CMK (cell line): ENCODE results near the gene SFMBT1.

Source experiments
- DNase-seq: peaks from one replicate; pipeline ENCODE4 v3.0.0-alpha.2; 2010; ENCODE audit warnings: low read depth

SFMBT1 gene

GRCh38 chr3:52998771-52999513 lies 46.9 kb downstream of the SFMBT1 start:
- DNase-seq, result no peak

GRCh38 chr3:52990637-52991036 lies 55.2 kb downstream of the SFMBT1 start:
- DNase-seq, result no peak

- no peak for DNase-seq
These were observed 58.9 kb downstream of the SFMBT1 start for GRCh38 chr3:52986938-52987337.

- DNase-seq, result no peak
These were observed 59.8 kb downstream of the SFMBT1 start for GRCh38 chr3:52986049-52986448.

GRCh38 chr3:52983828-52984227 lies 62.0 kb downstream of the SFMBT1 start:
- no peak for DNase-seq

GRCh38 chr3:52983336-52983807 lies 62.5 kb downstream of the SFMBT1 start:
- DNase-seq, result no peak

- DNase-seq, result no peak
These were observed 63.0 kb downstream of the SFMBT1 start for GRCh38 chr3:52982839-52983238.

- DNase-seq, result no peak
These were observed 66.5 kb downstream of the SFMBT1 start for GRCh38 chr3:52979190-52979983.

GRCh38 chr3:52978109-52978754 lies 67.6 kb downstream of the SFMBT1 start:
- no peak for DNase-seq

GRCh38 chr3:52973806-52974205 lies 72.1 kb downstream of the SFMBT1 start:
- no peak for DNase-seq

- no peak for DNase-seq
These were observed 74.0 kb downstream of the SFMBT1 start for GRCh38 chr3:52971895-52972294.

- no peak for DNase-seq
These were observed 78.5 kb downstream of the SFMBT1 start for GRCh38 chr3:52967398-52967797.

- no peak for DNase-seq
These were observed 83.7 kb downstream of the SFMBT1 start for GRCh38 chr3:52962160-52962559.

- no peak for DNase-seq
These were observed 86.1 kb downstream of the SFMBT1 start for GRCh38 chr3:52959773-52960172.

- no peak for DNase-seq
These were observed 106.3 kb downstream of the SFMBT1 start for GRCh38 chr3:52939600-52939999.

GRCh38 chr3:52934630-52935530 lies 111.0 kb downstream of the SFMBT1 start:
- no peak for DNase-seq

- no peak for DNase-seq
These were observed 114.0 kb downstream of the SFMBT1 start for GRCh38 chr3:52931889-52932288.

- no peak for DNase-seq
These were observed 114.5 kb downstream of the SFMBT1 start for GRCh38 chr3:52931328-52931727.

GRCh38 chr3:52930748-52931147 lies 115.1 kb downstream of the SFMBT1 start:
- DNase-seq, result no peak

GRCh38 chr3:52926554-52926953 lies 119.3 kb downstream of the SFMBT1 start:
- no peak for DNase-seq

- no peak for DNase-seq
These were observed 120.2 kb downstream of the SFMBT1 start for GRCh38 chr3:52925405-52926313.
